Inflammatory macrophage (primary cell): Measurements from ENCODE around the gene GRM8.

Source experiments
- DNase-seq, 2 donors: peaks; one replicate each; pipeline ENCODE4 v3.0.0-alpha.2; 2020 to 2022

GRM8 gene

DNA sequence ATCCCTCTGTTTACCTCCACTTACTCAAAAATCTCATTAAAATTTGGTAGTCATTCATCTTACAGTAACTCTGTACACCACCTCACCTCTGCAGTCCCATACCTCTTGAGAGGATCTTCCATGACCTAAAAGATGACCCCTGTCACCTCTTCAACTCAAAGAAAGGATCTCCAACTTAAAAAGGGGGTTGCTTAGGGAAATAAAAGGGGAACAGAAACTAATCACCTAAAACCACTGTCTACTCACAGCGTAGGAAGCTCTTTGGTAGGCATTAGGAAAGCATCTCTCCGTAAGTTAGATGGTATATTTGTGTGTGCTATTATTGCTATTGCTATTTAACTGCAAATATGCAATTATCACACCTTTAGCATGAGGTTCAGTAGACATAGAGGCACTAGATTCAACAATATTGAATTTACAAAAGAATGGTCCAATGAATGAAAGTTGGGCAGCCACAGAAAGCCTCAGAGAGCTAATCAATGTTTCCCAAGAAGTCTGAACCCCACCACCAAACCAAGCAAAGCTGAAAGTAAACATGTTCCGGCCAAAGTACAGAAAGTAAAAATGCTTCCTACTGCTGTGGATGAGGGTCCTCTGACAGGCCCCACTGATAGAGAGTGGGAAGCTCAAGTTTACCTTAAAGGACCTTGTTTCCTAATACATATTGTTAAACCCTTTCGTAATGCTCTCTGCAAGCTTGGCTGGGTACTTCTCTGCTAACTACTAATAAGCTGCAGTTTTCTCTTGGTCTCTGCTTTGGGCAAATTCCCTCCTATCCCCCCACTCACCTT, 105.8 kb downstream of the GRM8 start:
- DNase-seq: no peak

- DNase-seq: no peak
Measured at GRCh38 chr7:127137146-127137545, 115.6 kb downstream of the GRM8 start.

GRCh38 chr7:127135871-127136485, 116.8 kb downstream of the GRM8 start:
- no peak for DNase-seq

GRCh38 chr7:127123220-127123619, 129.5 kb downstream of the GRM8 start:
- DNase-seq: no peak

- DNase-seq: no peak
Measured at GRCh38 chr7:127119517-127119916, 133.2 kb downstream of the GRM8 start.

- no peak for DNase-seq
Measured at GRCh38 chr7:127114742-127115265, 137.9 kb downstream of the GRM8 start.

- DNase-seq: peak; percentile 21 to 53
Measured at GRCh38 chr7:127107601-127108007, 145.1 kb downstream of the GRM8 start.

DNA sequence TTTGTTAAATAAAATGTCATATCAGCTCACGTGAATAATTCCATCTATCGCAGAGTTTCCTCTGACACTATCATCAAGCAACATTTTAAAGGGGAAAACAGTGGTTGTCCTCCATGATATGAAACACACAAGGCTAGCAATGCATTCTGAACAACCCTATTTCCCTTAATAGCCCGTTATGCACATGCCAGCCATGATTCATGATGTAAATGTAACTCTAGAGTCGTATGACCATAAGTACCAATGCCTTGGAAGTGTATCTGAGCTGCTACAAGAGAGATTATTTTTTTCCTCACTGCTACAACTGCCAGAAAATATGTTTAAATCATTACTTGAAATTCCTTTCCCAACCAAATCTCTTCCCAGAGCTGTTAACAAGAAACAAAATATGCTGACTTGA, 159.4 kb downstream of the GRM8 start:
- no peak for DNase-seq

- DNase-seq: no peak
Measured at GRCh38 chr7:127091620-127092019, 161.1 kb downstream of the GRM8 start.

GRCh38 chr7:127089146-127089545, 163.6 kb downstream of the GRM8 start:
- no peak for DNase-seq

DNA sequence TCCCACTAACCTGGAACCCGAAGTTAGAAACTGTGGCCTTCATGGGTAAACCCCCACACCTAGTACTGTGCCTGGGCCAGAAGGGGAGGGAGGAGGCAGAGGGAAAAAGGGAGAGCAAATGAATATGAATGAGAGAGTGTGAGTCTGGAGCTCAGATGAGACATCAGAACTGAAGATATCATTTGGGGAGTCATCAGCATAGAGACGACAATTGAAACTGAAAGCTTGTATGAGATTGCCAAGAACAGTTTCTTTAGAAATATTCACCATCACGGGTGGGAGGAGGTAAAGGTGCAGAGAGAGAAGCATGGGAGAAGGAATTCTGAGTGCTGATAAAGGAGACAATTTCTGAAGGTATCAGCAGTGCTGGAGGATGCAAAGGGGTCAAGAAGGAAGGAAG, 171.2 kb downstream of the GRM8 start:
- DNase-seq: no peak

DNA sequence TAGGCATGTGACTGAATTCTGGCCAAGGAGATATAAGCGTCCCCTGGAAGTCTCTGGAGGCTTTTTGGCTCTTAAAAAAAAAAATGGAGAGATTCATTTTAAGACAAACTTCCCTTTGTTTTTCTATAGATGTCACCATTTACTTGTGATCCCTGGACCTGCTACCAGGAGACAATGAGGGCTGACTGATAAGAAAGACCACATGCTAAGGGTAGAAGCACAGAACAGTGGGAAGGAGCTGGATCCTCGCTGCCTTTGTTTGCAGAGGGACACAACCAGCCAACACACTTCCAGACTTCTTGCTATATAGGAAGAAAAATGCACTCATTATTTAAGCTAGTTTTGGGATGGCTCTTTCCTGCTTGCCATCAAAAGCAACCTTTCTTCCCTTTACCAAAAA, 172.2 kb downstream of the GRM8 start:
- no peak for DNase-seq

GRCh38 chr7:127066974-127067373, 185.8 kb downstream of the GRM8 start:
- no peak for DNase-seq

DNA sequence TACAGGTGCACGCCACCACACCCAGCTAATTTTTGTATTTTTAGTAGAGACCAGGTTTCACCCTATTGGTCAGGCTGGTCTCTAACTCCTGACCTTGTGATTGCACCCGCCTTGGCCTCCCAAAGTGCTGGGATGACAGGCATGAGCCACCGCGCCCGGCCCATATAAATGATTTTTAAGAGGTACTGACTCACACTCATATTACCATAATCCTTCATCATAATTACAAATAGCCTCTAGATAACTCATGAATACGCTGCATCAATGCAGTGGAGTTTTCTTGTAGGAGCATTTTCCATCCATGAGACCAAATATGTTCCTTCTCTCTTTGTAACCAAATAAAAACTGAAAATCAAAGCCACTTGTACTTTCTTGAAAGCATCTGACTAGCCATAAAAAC, 193.3 kb downstream of the GRM8 start:
- DNase-seq: no peak

GRCh38 chr7:127057918-127058317, 194.8 kb downstream of the GRM8 start:
- no peak for DNase-seq

DNA sequence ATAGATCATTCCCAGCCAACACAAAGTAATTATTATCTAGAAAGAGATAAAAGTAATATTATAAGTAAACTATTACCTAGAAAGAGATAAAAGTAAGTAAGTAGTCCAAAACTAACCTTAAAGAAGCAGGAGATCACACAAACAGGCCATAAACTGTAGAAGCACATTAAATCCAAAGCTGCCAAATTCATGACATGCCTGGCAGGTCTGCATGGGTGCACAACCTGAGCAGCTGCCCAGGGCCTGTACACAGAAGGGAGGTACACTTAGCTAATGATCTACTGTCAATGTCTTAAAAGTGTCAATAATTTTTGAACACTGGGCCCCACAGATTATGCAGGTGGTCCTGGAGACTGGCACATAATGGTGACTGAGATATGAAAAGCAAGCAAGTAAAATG, 196.5 kb downstream of the GRM8 start:
- no peak for DNase-seq

DNA sequence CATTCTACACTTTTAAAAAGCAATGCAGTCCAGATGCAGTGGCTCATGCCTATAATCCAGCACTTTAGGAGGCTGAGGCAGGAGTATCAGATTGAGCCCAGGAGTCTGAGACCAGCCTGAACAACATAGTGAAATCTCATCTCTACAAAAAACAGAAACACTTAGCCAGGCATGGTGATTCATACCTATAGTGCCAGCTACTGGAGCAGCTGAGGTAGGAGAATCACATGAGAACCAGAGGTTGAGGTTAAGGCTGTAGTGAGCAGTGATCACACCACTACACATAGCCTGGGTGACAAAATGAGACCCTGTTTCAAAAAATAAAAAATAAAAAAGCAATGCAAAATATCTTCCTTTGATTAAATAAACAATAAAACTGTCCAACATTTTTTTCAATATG, 205.2 kb downstream of the GRM8 start:
- DNase-seq: no peak

- DNase-seq: no peak
Measured at GRCh38 chr7:127041689-127042452, 210.9 kb downstream of the GRM8 start.

DNA sequence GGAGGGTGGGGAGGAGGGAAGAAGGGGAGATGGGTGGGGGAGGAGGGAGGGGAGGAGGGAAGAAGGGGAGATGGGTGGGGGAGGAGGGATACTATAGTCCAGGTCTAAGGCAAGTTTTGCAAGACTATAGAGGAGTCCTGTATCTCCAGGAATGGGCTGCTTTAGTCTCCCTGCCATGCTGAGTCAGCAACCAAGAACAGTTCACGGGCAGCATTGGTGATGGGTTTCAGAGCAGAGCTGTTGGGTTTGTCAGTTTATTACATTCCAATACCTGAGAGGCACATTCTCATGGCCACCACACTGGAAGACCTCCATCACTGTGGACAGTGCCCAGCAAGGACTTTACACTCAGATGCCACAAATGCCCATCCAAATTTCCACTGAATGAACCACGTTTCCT, 212.7 kb downstream of the GRM8 start:
- no peak for DNase-seq

- no peak for DNase-seq
Measured at GRCh38 chr7:127039541-127039940, 213.2 kb downstream of the GRM8 start.

GRCh38 chr7:127035203-127035849, 217.4 kb downstream of the GRM8 start:
- DNase-seq: no peak

GRCh38 chr7:127034186-127034806, 218.4 kb downstream of the GRM8 start:
- DNase-seq: no peak
